ENCODE measurements around the gene SPAG6. TPM values are rescaled to one million over a fixed set of nuclear protein-coding genes. Genes with fewer than 3 reads are reported as not detected.
A peak's percentile ranks its signal among the peaks of the same experiment; 100 is the strongest.

Gene SPAG6
- total RNA-seq, 1 donor from 2014 or later: not detected

- TF ChIP-seq CTCF (conservative IDR thresholded peaks at IDR 0.05; ENCODE audit: low read depth, low read length): no peak
- peak overlapping the region; percentile 67 for H3K4me3 ChIP-seq (ENCODE audit: low read depth, low read length)
- no peak for DNase-seq (ENCODE audit: low read depth)
Observed at GRCh38 chr10:22322641-22323160, 22.6 kb upstream of the SPAG6 start.

GRCh38 chr10:22323538-22324305 is 21.6 kb upstream of the SPAG6 start:
- DNase-seq (ENCODE audit: low read depth): no peak
- H3K4me3 ChIP-seq (ENCODE audit: low read depth, low read length): no peak overlapping the region
- TF ChIP-seq CTCF (conservative IDR thresholded peaks at IDR 0.05; ENCODE audit: low read depth, low read length): no peak

- no peak for DNase-seq (ENCODE audit: low read depth)
- H3K4me3 ChIP-seq (ENCODE audit: low read depth, low read length): peak overlapping the region; percentile 60
- TF ChIP-seq CTCF (conservative IDR thresholded peaks at IDR 0.05; ENCODE audit: low read depth, low read length): no peak
Observed at GRCh38 chr10:22324413-22324812, 20.9 kb upstream of the SPAG6 start.

GRCh38 chr10:22324893-22325271 is 20.4 kb upstream of the SPAG6 start:
- TF ChIP-seq CTCF (conservative IDR thresholded peaks at IDR 0.05; ENCODE audit: low read depth, low read length): no peak
- H3K4me3 ChIP-seq (ENCODE audit: low read depth, low read length): peak overlapping the region; percentile 60

GRCh38 chr10:22325272-22326144 is 19.8 kb upstream of the SPAG6 start:
- DNase-seq (ENCODE audit: low read depth): no peak
- no peak for TF ChIP-seq CTCF (conservative IDR thresholded peaks at IDR 0.05; ENCODE audit: low read depth, low read length)
- H3K4me3 ChIP-seq (ENCODE audit: low read depth, low read length): peak overlapping the region; percentile 60

More at GRCh38 chr10:22324893-22325271, 20.4 kb upstream of the SPAG6 start:
- no peak for DNase-seq (ENCODE audit: low read depth)

- DNase-seq (ENCODE audit: low read depth): no peak
- TF ChIP-seq CTCF (conservative IDR thresholded peaks at IDR 0.05; ENCODE audit: low read depth, low read length): no peak
Observed at GRCh38 chr10:22326145-22326702, 19.1 kb upstream of the SPAG6 start.

More at GRCh38 chr10:22326145-22326702, 19.1 kb upstream of the SPAG6 start:
- peak overlapping the region; percentile 60 for H3K4me3 ChIP-seq (ENCODE audit: low read depth, low read length)
